H1 (cell line): ENCODE results near the gene KRT32. TPM values are rescaled to one million over a fixed set of nuclear protein-coding genes. Genes with fewer than 3 reads are reported as not detected.

ENCODE experiments used
- CTCF ChIA-PET: fragments of 300-600 bp; sonication (Branson Sonifier 250); formaldehyde crosslinking; loops from one replicate; lab custom pipeline; 2021; ENCODE audit not compliant: partially characterized antibody; lab: Charles Lee
- POLR2A ChIA-PET: fragments of 300-600 bp; sonication (Branson Sonifier 250); formaldehyde crosslinking; loops from one replicate; lab custom pipeline; 2021; ENCODE audit warnings: inconsistent platforms; ENCODE audit not compliant: partially characterized antibody; lab: Charles Lee
- DNase-seq, 2 experiments: peaks; one replicate each; pipeline versions ENCODE4 v3.0.0 to v3.0.0-alpha.2; 2010 to 2022; ENCODE audit warnings: low spot score in 2 of 2, low read depth in 1 of 2, mixed read lengths in 1 of 2
- FAIRE-seq: peaks from 2 replicates; lab custom pipeline; 2011; peaks lifted over from hg19 to GRCh38; lab: Jason Lieb, UNC
- H2AFZ ChIP-seq: 2 replicates; pipeline ENCODE4 v1.8.1; 2012; ENCODE audit warnings: low read length, inconsistent platforms
- H2AK5ac ChIP-seq: 2 replicates; pipeline ENCODE4 v1.6.1; 2013; ENCODE audit warnings: low read depth, low read length
- H2BK120ac ChIP-seq: replicated peaks from 2 replicates; pipeline ENCODE3; 2013; ENCODE audit warnings: low read depth, low read length, inconsistent platforms
- H2BK12ac ChIP-seq: 2 replicates; pipeline ENCODE4 v1.6.1; 2013; ENCODE audit warnings: low read depth, low read length
- H2BK15ac ChIP-seq: 2 replicates; pipeline ENCODE4 v1.6.1; 2013; ENCODE audit warnings: low read length
- H2BK20ac ChIP-seq: 2 replicates; pipeline ENCODE4 v1.6.1; 2013; ENCODE audit warnings: low read length
- H2BK5ac ChIP-seq: 2 replicates; pipeline ENCODE4 v1.6.1; 2013; ENCODE audit warnings: low read depth, low read length
- H3K14ac ChIP-seq: 2 replicates; pipeline ENCODE4 v1.6.1; 2013; ENCODE audit warnings: inconsistent platforms; ENCODE audit not compliant: insufficient read length
- H3K18ac ChIP-seq: 2 replicates; pipeline ENCODE4 v1.6.1; 2013; ENCODE audit warnings: low read length; ENCODE audit errors: extremely low read depth
- H3K23ac ChIP-seq: 2 replicates; pipeline ENCODE4 v1.6.1; 2013; ENCODE audit warnings: inconsistent platforms; ENCODE audit not compliant: insufficient read length
- H3K23me2 ChIP-seq: 2 replicates; pipeline ENCODE4 v1.6.1; 2013; ENCODE audit warnings: low read depth, low read length
- H3K27ac ChIP-seq: 2 replicates; pipeline ENCODE4 v1.6.1; 2011; ENCODE audit warnings: low read depth, low read length, inconsistent platforms
- H3K27me3 ChIP-seq, 4 experiments: replicated peaks in 1 of 4; 1 replicate in 1 of 4; 2 replicates in 3 of 4; pipeline versions ENCODE4 v1.6.1 to v1.8.1; 2011 to 2013; ENCODE audit warnings: low read length in 3 of 4, mild to moderate bottlenecking in 3 of 4, inconsistent platforms in 2 of 4, mixed read lengths in 2 of 4, moderate library complexity in 1 of 4; ENCODE audit not compliant: control insufficient read depth in 3 of 4, insufficient read depth in 3 of 4; ENCODE audit errors: extremely low read depth in 1 of 4
- H3K36me3 ChIP-seq, 4 experiments: 2 replicates each; pipeline versions ENCODE4 v1.6.1 to v1.8.1; 2011 to 2013; ENCODE audit warnings: mild to moderate bottlenecking in 4 of 4, low read length in 3 of 4, moderate library complexity in 2 of 4, control low read depth in 1 of 4, inconsistent platforms in 1 of 4; ENCODE audit not compliant: insufficient read depth in 4 of 4, control insufficient read depth in 2 of 4
- H3K4ac ChIP-seq: replicated peaks from 2 replicates; pipeline ENCODE3; 2013; ENCODE audit warnings: low read length, low read depth, mixed read lengths, inconsistent platforms; ENCODE audit not compliant: insufficient read length
- H3K4me1 ChIP-seq, 4 experiments: replicated peaks in 1 of 4; 1 replicate in 1 of 4; 2 replicates in 3 of 4; pipeline versions ENCODE4 v1.6.1 to v1.8.1; 2011 to 2013; ENCODE audit warnings: low read length in 3 of 4, inconsistent platforms in 2 of 4, mixed read lengths in 1 of 4; ENCODE audit not compliant: insufficient read depth in 4 of 4, control insufficient read depth in 3 of 4
- H3K4me2 ChIP-seq, 2 experiments: 2 replicates each; pipeline versions ENCODE4 v1.6.1 to v1.8.1; 2011 to 2013; ENCODE audit warnings: low read depth in 2 of 2, low read length in 2 of 2, control low read depth in 1 of 2, inconsistent platforms in 1 of 2, mild to moderate bottlenecking in 1 of 2; ENCODE audit not compliant: insufficient read depth in 1 of 2
- H3K4me3 ChIP-seq, 4 experiments: fragments of 200-600, 300-600 bp in 1 of 4; sonication (generic), shearing (Covaris generic), sonication (Bioruptor Twin) in 1 of 4; 2 replicates each; pipeline versions ENCODE4 v1.5.1 to v1.8.1; 2011 to 2016; ENCODE audit warnings: low read length in 4 of 4, low read depth in 3 of 4, control low read depth in 2 of 4, inconsistent platforms in 2 of 4, mild to moderate bottlenecking in 2 of 4, mixed read lengths in 1 of 4, moderate library complexity in 1 of 4; ENCODE audit not compliant: insufficient read depth in 2 of 4; ENCODE audit errors: extremely low read depth in 1 of 4
- H3K56ac ChIP-seq: replicated peaks from 2 replicates; pipeline ENCODE3; 2013; ENCODE audit warnings: low read depth, mild to moderate bottlenecking, mixed read lengths, low read length, inconsistent platforms; ENCODE audit not compliant: insufficient read length
- H3K79me1 ChIP-seq: 2 replicates; pipeline ENCODE4 v1.6.1; 2013; ENCODE audit warnings: low read depth, low read length, control low read depth
- H3K79me2 ChIP-seq, 2 experiments: 2 replicates each; pipeline versions ENCODE4 v1.6.1 to v1.8.1; 2012 to 2013; ENCODE audit warnings: low read length in 2 of 2, mild to moderate bottlenecking in 2 of 2, inconsistent platforms in 1 of 2; ENCODE audit not compliant: insufficient read depth in 2 of 2, control insufficient read depth in 1 of 2
- H3K9ac ChIP-seq, 4 experiments: replicated peaks in 1 of 4; 1 replicate in 1 of 4; 2 replicates in 3 of 4; pipeline versions ENCODE4 v1.6.1 to v1.8.1; 2011 to 2013; ENCODE audit warnings: low read depth in 3 of 4, low read length in 3 of 4, control low read depth in 2 of 4, mild to moderate bottlenecking in 2 of 4, moderate library complexity in 2 of 4, inconsistent platforms in 1 of 4; ENCODE audit errors: extremely low read depth in 1 of 4
- H3K9me3 ChIP-seq, 2 experiments: 2 replicates each; pipeline versions ENCODE4 v1.6.1 to v1.8.1; 2012 to 2013; ENCODE audit warnings: mild to moderate bottlenecking in 2 of 2, moderate library complexity in 2 of 2, control low read depth in 1 of 2, inconsistent platforms in 1 of 2, low read depth in 1 of 2, low read length in 1 of 2, mixed read lengths in 1 of 2; ENCODE audit not compliant: insufficient read depth in 2 of 2
- H4K20me1 ChIP-seq, 2 experiments: replicated peaks in 1 of 2; 2 replicates each; pipeline versions ENCODE3 to v1.8.1; 2011 to 2013; ENCODE audit warnings: inconsistent platforms in 2 of 2, low read length in 2 of 2, mild to moderate bottlenecking in 1 of 2; ENCODE audit not compliant: insufficient read depth in 2 of 2, control insufficient read depth in 1 of 2
- H4K5ac ChIP-seq: 2 replicates; pipeline ENCODE4 v1.6.1; 2013; ENCODE audit warnings: low read length, low read depth, mixed read lengths, inconsistent platforms; ENCODE audit not compliant: insufficient read length
- H4K8ac ChIP-seq: 2 replicates; pipeline ENCODE4 v1.8.0; 2013; ENCODE audit warnings: mild to moderate bottlenecking, moderate library complexity, low read length, inconsistent platforms; ENCODE audit not compliant: insufficient read depth; ENCODE audit errors: extremely low read depth
- H4K91ac ChIP-seq: replicated peaks from 2 replicates; pipeline ENCODE3; 2013; ENCODE audit warnings: low read length, mixed read lengths, inconsistent platforms; ENCODE audit not compliant: insufficient read length
- BCL11A ChIP-seq, 2 experiments: IDR thresholded peaks; one replicate each; pipeline ENCODE4 v1.6.1; 2011; ENCODE audit warnings: low read depth in 2 of 2, low read length in 2 of 2, mild to moderate bottlenecking in 2 of 2
- CTCF ChIP-seq, 3 experiments: IDR thresholded peaks; 1 replicate in 2 of 3; 2 replicates in 1 of 3; pipeline versions ENCODE4 v1.5.1 to v1.6.1; 2011; ENCODE audit warnings: low read length in 3 of 3, mild to moderate bottlenecking in 3 of 3, inconsistent platforms in 2 of 3, low read depth in 1 of 3, moderate library complexity in 1 of 3; ENCODE audit not compliant: insufficient read depth in 1 of 3; ENCODE audit errors: control extremely low read depth in 1 of 3
- FOSL1 ChIP-seq: IDR thresholded peaks from 2 replicates; pipeline ENCODE4 v1.6.1; 2011; ENCODE audit warnings: mild to moderate bottlenecking, low read depth, low read length, moderate library complexity; ENCODE audit not compliant: insufficient read depth
- GTF2F1 ChIP-seq: IDR thresholded peaks from 2 replicates; pipeline ENCODE4 v1.6.1; 2012; ENCODE audit warnings: low read depth, low read length, improper control_type of control experiment, borderline replicate concordance
- HDAC2 ChIP-seq, 2 experiments: fragments of 300-600 bp in 1 of 2; sonication (generic) in 1 of 2; IDR thresholded peaks; 2 replicates each; pipeline ENCODE4 v1.6.1; 2011 to 2012; ENCODE audit warnings: low read depth in 2 of 2, low read length in 2 of 2, mild to moderate bottlenecking in 2 of 2, moderate library complexity in 2 of 2, borderline replicate concordance in 1 of 2, inconsistent platforms in 1 of 2
- HDAC6 ChIP-seq: IDR thresholded peaks from one replicate; pipeline ENCODE4 v1.7.1; 2012; ENCODE audit warnings: low read depth, mild to moderate bottlenecking, inconsistent platforms, low read length, moderate library complexity
- JUN ChIP-seq: IDR thresholded peaks from 2 replicates; pipeline ENCODE4 v1.6.1; 2011; ENCODE audit warnings: low read depth, mild to moderate bottlenecking, improper control_type of control experiment, low read length
- NRF1 ChIP-seq: IDR thresholded peaks from 2 replicates; pipeline ENCODE4 v1.6.1; 2011; ENCODE audit warnings: mild to moderate bottlenecking, low read depth, low read length, improper control_type of control experiment
- RXRA ChIP-seq: IDR thresholded peaks from 2 replicates; pipeline ENCODE4 v1.6.1; 2011; ENCODE audit warnings: low read depth, mild to moderate bottlenecking, low read length, moderate library complexity; ENCODE audit not compliant: insufficient read depth
- SIRT6 ChIP-seq: IDR thresholded peaks from one replicate; pipeline ENCODE4 v1.7.1; 2012; ENCODE audit warnings: low read length, inconsistent platforms
- SP2 ChIP-seq: IDR thresholded peaks from 2 replicates; pipeline ENCODE4 v1.6.1; 2012; ENCODE audit warnings: mild to moderate bottlenecking, low read length, inconsistent platforms
- WGBS, 2 experiments: shearing (Covaris generic) in 1 of 2; methylation state at CpG; one replicate each; pipeline versions ENCODE4 v1.1.6 to v1.1.7; 2013 to 2015; ENCODE audit warnings: low lambda C conversion rate in 2 of 2, mixed read lengths in 2 of 2, inconsistent platforms in 1 of 2, low coverage in 1 of 2, missing lambda C conversion rate in 1 of 2; ENCODE audit not compliant: insufficient replicate concordance in 2 of 2, insufficient coverage in 1 of 2, insufficient read length in 1 of 2; ENCODE audit errors: extremely low coverage in 1 of 2, missing lambda C conversion rate in 1 of 2; 5-methylcytosine and 5-hydroxymethylcytosine counted together
- polyA plus RNA-seq, 7 experiments: library from polyadenylated mRNA; depleted of rRNA in 3 of 7; stranded (reverse) in 5 of 7; unstranded in 2 of 7; fragments of >200 nt in 5 of 7; fragments of 200-250 nt in 2 of 7; gene quantifications; 1 replicate in 5 of 7; 2 replicates in 1 of 7; 4 replicates in 1 of 7; pipeline versions ENCODE4 v1.2.1 to v1.2.3, GENCODE V29; 2011 to 2013; ENCODE audit warnings: missing spikeins in 2 of 7, mixed read lengths in 2 of 7
- total RNA-seq: library from RNA; stranded (reverse); fragmentation: NEBNext Ultra II Directional; extraction: Animal tissue kit (Norgen Biotek cat#: 25700); gene quantifications from 2 replicates; pipeline ENCODE4 v1.2.1, GENCODE V29; 2021

The KRT32 gene
- total and polyA plus RNA-seq, 2 of the 8 experiments (the other 6 are each of a cell fraction or from before 2014, with no cell fraction given): not detected

- no peak overlapping the region for H3K9ac ChIP-seq
- H2BK15ac ChIP-seq: no peak overlapping the region
- no peak overlapping the region for H2BK120ac ChIP-seq
- H2BK12ac ChIP-seq: no peak overlapping the region
- no peaks in the 10 kb centered on the region for H3K79me1 ChIP-seq
- H2BK5ac ChIP-seq: no peak overlapping the region
- H4K20me1 ChIP-seq: no peaks in the 10 kb centered on the region
- no peak overlapping the region for H2AK5ac ChIP-seq
- H3K4me3 ChIP-seq: no peak overlapping the region
- WGBS, 2 experiments: 83% methylated on average over 7 of the region's 7 CpGs; no CpG with 5 or more reads in 1 of the 2 experiments
- H3K4me1 ChIP-seq: peaks cover 0 to 3% (median 0%) of the 10 kb centered on the region in 4 experiments; a peak in 1 of 7 replicates
- no peak overlapping the region for H3K27ac ChIP-seq
- no peak overlapping the region for H4K8ac ChIP-seq
- no peaks in the 10 kb centered on the region for H3K36me3 ChIP-seq
- DNase-seq (no peak), FAIRE-seq (no peak)
- CTCF ChIA-PET: interaction anchor here (0.7 to 2.0 kb wide), 7 partner anchors 11 to 219 kb away, joined by 3 to 14 read pairs (median 3); no protein-coding TSS in a partner anchor
- no peaks in the 10 kb centered on the region for H3K79me2 ChIP-seq
- H3K23me2 ChIP-seq: no peaks in the 10 kb centered on the region
- H4K91ac ChIP-seq: no peak overlapping the region
- H3K9me3 ChIP-seq: no peaks in the 10 kb centered on the region
- H3K18ac ChIP-seq: no peak overlapping the region
- no peak overlapping the region for H4K5ac ChIP-seq
- H2AFZ ChIP-seq: no peak overlapping the region
- H3K56ac ChIP-seq: no peak overlapping the region
- no peak overlapping the region for H3K4me2 ChIP-seq
- H3K23ac ChIP-seq: no peak overlapping the region
- POLR2A ChIA-PET: no interaction called here
- no peaks in the 10 kb centered on the region for H3K27me3 ChIP-seq
- H3K4ac ChIP-seq: no peak overlapping the region
- 0 out of 2 replicates have a peak overlapping the region, but pooled peaks have one; percentile 3 for H2BK20ac ChIP-seq
- H3K14ac ChIP-seq: no peak overlapping the region
- TF ChIP-seq FOSL1: no peak
- no peak for TF ChIP-seq BCL11A (IDR thresholded peaks at IDR 0.05; ENCODE audit: low read depth in 2 of 2, low read length in 2 of 2)
- no peak for TF ChIP-seq CTCF (IDR thresholded peaks at IDR 0.05; ENCODE audit: control extremely low read depth in 1 of 3, insufficient read depth in 1 of 3, low read depth in 1 of 3, low read length in 3 of 3)
- no peak for TF ChIP-seq NRF1
- no peak for TF ChIP-seq JUN
- TF ChIP-seq SP2: no peak
- TF ChIP-seq GTF2F1: no peak
- TF ChIP-seq RXRA: no peak
- TF ChIP-seq SIRT6: no peak
- TF ChIP-seq HDAC6: no peak
- no peak for TF ChIP-seq HDAC2 (IDR thresholded peaks at IDR 0.05; ENCODE audit: borderline replicate concordance in 1 of 2, low read depth in 2 of 2, low read length in 2 of 2)
Measured at GRCh38 chr17:41429667-41430066, 37.5 kb downstream of the KRT32 start.
